ENCODE data around the gene RAB11FIP3. TPM values are rescaled to one million over a fixed set of nuclear protein-coding genes. Genes with fewer than 3 reads are reported as not detected.

Gene RAB11FIP3
- total RNA-seq, 1 experiment from 2014 or later, result 12.7 TPM

DNA sequence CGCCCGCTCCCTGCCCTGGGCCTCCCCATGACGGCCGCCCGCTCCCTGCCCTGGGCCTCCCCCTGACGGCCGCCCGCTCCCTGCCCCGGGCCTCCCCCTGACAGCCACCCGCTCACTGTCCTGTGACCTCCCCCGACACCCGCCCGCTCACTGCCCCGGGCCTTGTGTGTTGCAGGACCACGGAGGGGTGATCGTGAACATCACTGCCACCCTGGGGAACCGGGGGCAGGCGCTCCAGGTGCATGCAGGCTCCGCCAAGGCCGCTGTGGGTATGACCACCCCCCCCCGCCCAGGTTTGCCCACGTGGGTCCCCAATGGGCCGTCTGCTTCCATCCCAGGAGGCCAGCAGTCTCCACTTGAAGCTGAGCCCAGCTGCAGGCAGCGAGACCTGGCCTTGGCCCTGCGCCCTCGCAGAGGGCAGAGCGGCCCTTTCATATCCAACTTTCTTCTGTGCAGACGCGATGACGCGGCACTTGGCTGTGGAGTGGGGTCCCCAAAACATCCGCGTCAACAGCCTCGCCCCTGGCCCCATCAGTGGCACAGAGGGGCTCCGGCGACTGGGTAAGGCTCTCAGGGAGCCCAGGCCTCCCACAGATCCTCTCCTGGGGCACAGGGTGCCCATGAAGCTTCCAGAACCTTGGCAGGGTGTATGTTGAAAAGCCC is 14.8 kb upstream of the RAB11FIP3 start:
- BruUV-seq (replicated peaks), result no TSS peak
- no peak overlapping the region for H3K4me3 ChIP-seq (ENCODE audit: low read length)
- H3K79me2 ChIP-seq (ENCODE audit: low read length), result no peaks in the 10 kb centered on the region
- H3K9me2 ChIP-seq (replicated peaks; ENCODE audit: low read length), result no peaks in the 10 kb centered on the region
- no peaks in the 10 kb centered on the region for H3K9me3 ChIP-seq (ENCODE audit: low read length)
- TF ChIP-seq, protein P1, sequence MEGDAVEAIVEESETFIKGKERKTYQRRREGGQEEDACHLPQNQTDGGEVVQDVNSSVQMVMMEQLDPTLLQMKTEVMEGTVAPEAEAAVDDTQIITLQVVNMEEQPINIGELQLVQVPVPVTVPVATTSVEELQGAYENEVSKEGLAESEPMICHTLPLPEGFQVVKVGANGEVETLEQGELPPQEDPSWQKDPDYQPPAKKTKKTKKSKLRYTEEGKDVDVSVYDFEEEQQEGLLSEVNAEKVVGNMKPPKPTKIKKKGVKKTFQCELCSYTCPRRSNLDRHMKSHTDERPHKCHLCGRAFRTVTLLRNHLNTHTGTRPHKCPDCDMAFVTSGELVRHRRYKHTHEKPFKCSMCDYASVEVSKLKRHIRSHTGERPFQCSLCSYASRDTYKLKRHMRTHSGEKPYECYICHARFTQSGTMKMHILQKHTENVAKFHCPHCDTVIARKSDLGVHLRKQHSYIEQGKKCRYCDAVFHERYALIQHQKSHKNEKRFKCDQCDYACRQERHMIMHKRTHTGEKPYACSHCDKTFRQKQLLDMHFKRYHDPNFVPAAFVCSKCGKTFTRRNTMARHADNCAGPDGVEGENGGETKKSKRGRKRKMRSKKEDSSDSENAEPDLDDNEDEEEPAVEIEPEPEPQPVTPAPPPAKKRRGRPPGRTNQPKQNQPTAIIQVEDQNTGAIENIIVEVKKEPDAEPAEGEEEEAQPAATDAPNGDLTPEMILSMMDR (conservative IDR thresholded peaks at IDR 0.05; ENCODE audit: low read depth, low read length), result no peak
- TF ChIP-seq EZH2phosphoT487 (IDR thresholded peaks at IDR 0.05; ENCODE audit: borderline replicate concordance, low read length), result no peak
- no peak for TF ChIP-seq EZH2 (IDR thresholded peaks at IDR 0.05; ENCODE audit: low read length, unreplicated experiment)
- no peak overlapping the region for H3K4me2 ChIP-seq (ENCODE audit: low read length)
- no peak overlapping the region for H3K9ac ChIP-seq (ENCODE audit: low read length)
- no peaks in the 10 kb centered on the region for H4K20me1 ChIP-seq (ENCODE audit: low read length)
- ATAC-seq (no peak), DNase-seq (no peak)
- no peak overlapping the region for H2AFZ ChIP-seq (ENCODE audit: low read length)
- no peak overlapping the region for H3K27ac ChIP-seq (ENCODE audit: low read length)
- no peaks in the 10 kb centered on the region for H3K4me1 ChIP-seq (ENCODE audit: insufficient read depth, low read length)
- CTCF ChIA-PET, result no interaction called here
- H3F3A ChIP-seq (ENCODE audit: low read length, unreplicated experiment), result no peaks in the 10 kb centered on the region
- H3K36me3 ChIP-seq (ENCODE audit: low read depth, low read length), result no peaks in the 10 kb centered on the region
- H3K27me3 ChIP-seq (ENCODE audit: low read length), result no peaks in the 10 kb centered on the region
- POLR2A ChIA-PET (ENCODE audit: unreplicated experiment), result no interaction called here
- intact Hi-C loops (cut with micrococcal nuclease), result no loop called here

DNA sequence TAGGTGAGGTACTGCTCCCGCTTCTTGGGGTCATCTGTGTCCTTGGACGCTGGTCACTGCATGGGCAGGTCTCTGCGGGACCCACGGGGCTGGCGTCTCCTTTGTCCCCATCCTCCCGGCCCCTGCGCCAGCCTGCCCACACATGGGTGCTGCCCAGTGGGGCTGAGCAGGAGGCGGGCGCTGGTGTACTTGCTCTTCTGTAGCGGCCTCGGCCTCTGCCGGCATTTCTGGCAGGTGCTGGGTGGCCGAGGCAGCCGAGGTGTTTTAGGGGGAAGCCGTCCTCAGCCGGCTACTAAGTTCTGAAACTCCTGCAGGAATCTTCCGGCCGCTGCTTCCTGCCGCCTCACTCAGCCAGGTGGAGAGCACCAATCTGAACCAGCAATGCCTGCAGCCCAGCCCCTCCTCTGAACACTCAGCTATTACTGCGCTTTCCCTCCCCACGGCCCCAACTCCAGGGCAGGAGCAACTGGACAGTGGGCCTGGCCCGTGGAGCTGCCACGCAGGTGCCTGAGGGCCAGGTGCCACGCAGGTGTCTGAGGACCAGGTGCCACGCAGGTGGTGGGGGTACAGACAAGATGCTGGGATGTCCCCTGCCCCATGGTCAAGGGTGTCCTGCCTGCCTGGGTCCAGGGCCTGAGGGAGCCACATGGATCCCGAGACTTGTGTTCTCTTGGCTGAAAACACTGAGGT is 13.7 kb upstream of the RAB11FIP3 start:
- no TSS peak for BruUV-seq (replicated peaks)
- Histone ChIP-seq H3K9me3 (ENCODE audit: low read length) (no peaks in the 10 kb centered on the region), H3F3A (ENCODE audit: low read length, unreplicated experiment) (no peaks in the 10 kb centered on the region), H3K9ac (ENCODE audit: low read length) (no peak overlapping the region), H3K4me2 (ENCODE audit: low read length) (no peak overlapping the region), H3K4me3 (ENCODE audit: low read length) (no peak overlapping the region), H3K4me1 (ENCODE audit: insufficient read depth, low read length) (no peaks in the 10 kb centered on the region), H3K27me3 (ENCODE audit: low read length) (no peaks in the 10 kb centered on the region), H4K20me1 (ENCODE audit: low read length) (no peaks in the 10 kb centered on the region), H3K27ac (ENCODE audit: low read length) (no peak overlapping the region), H3K9me2 (replicated peaks; ENCODE audit: low read length) (no peaks in the 10 kb centered on the region), H3K36me3 (ENCODE audit: low read depth, low read length) (no peaks in the 10 kb centered on the region), H3K79me2 (ENCODE audit: low read length) (no peaks in the 10 kb centered on the region), H2AFZ (ENCODE audit: low read length) (no peak overlapping the region)
- POLR2A ChIA-PET (ENCODE audit: unreplicated experiment), result no interaction called here
- TF ChIP-seq, protein P1 (conservative IDR thresholded peaks at IDR 0.05; ENCODE audit: low read depth, low read length), result no peak
- CTCF ChIA-PET, result no interaction called here
- DNase-seq (no peak), ATAC-seq (no peak)
- intact Hi-C loops (cut with micrococcal nuclease), result no loop called here
